ENCODE data around the gene STRN.
"Not testable (repeated sequence)": the region's sequence is repeated elsewhere in the genome, so short reads cannot be mapped to it uniquely, and the experiment has no call there.

The STRN gene

GRCh38 chr2:36960773-36961172 lies 5.6 kb downstream of the STRN start:
- no peak for DNase-seq

GRCh38 chr2:36960005-36960675 lies 6.2 kb downstream of the STRN start:
- no peak for DNase-seq

- no peak for DNase-seq
These were observed 11.2 kb downstream of the STRN start for GRCh38 chr2:36954977-36955607.

GRCh38 chr2:36952748-36953197 lies 13.6 kb downstream of the STRN start:
- no peak for DNase-seq

- DNase-seq, result no peak
These were observed 14.8 kb downstream of the STRN start for GRCh38 chr2:36951574-36951973.

GRCh38 chr2:36951027-36951518 lies 15.3 kb downstream of the STRN start:
- no peak for DNase-seq

GRCh38 chr2:36949845-36950244 lies 16.5 kb downstream of the STRN start:
- DNase-seq, result no peak

GRCh38 chr2:36945240-36945639 lies 21.1 kb downstream of the STRN start:
- not testable (repeated sequence) for DNase-seq

DNA sequence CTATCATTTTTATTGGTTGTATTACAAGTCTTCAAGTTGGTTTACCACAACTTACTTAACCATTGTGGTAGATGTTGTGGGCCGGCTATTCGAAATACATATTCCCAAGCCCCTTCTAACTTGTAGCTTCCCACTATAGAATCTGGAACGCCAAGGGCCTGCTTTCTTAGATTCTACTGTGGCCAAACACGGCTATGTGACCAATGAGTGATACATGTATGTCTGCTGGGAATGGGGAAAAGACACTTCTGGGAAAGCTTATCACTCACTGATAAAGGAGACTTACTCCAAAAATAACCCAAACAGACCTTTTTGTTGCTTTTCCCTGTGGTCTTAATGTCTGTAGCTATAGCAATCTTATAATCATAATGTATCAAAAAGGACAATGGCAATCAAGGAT lies 24.5 kb downstream of the STRN start:
- DNase-seq, result no peak

GRCh38 chr2:36936526-36936925 lies 29.8 kb downstream of the STRN start:
- not testable (repeated sequence) for DNase-seq

GRCh38 chr2:36931688-36932087 lies 34.6 kb downstream of the STRN start:
- not testable (repeated sequence) for DNase-seq

GRCh38 chr2:36930787-36931410 lies 35.4 kb downstream of the STRN start:
- DNase-seq, result not testable (repeated sequence)

DNA sequence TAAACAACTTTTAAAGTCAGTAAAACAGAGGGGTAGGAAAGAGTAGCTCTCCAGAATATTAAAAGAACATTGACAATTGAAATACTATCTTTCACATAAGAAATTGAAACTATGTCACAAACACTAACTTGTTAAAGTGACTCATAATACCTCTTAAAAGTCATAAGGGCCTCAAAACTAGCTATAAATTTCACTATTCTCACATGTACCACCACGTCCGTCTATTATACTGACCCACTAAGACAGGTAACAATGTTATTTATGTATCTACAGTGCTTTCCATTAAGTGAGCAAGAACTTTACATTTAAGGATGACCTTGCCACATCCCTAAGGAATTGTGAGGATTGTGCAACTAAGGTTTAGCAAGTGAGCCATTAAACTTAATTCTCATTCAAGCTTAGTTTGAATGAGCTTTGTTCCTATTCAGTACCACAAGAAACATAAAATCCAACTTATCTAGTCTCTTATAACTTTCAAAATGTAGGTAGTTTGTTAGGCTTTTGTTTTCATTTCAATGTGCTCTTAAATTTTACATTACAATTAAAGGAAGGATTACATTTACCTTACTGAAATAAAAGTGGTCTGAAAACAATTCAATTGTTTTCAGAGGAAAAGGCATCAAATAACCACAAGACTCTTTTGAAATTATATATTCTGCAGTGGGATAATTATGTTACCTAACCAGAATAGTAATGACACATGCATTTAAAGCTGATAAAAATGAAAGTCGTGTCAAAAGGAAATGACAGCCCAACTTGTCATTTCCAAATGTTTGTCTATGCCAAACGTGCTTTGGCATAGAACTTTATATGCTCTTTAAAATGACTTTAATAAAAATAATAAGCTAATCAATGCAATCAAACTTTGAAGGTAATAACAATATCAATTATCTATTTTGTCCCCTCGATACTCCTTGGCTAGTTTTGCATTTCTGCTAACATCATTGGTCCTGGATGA lies 39.9 kb downstream of the STRN start:
- DNase-seq, result not testable (repeated sequence)

GRCh38 chr2:36922629-36923028 lies 43.7 kb downstream of the STRN start:
- DNase-seq, result not testable (repeated sequence)

DNA sequence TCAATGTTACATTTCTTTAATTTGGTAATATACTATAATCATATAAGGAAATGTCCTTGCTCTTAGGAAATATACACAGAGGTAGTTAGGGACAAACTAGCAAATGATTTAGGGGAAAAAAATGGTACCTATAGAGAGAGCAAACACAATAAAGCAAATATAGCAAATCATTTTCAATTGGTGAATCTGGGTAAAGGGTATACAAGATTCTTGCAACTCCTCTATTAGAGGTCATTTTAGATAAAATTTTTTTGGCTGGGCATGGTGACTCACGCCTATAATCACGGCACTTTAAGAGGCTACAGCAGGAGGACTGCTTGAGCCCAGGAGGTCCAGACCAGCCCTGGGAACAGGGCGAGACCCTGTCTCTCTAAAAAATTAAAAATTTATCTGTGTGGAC lies 44.4 kb downstream of the STRN start:
- no peak for DNase-seq

- no peak for DNase-seq
These were observed 47.1 kb downstream of the STRN start for GRCh38 chr2:36919041-36919837.

- DNase-seq, result no peak
These were observed 48.0 kb downstream of the STRN start for GRCh38 chr2:36918307-36918706.

DNA sequence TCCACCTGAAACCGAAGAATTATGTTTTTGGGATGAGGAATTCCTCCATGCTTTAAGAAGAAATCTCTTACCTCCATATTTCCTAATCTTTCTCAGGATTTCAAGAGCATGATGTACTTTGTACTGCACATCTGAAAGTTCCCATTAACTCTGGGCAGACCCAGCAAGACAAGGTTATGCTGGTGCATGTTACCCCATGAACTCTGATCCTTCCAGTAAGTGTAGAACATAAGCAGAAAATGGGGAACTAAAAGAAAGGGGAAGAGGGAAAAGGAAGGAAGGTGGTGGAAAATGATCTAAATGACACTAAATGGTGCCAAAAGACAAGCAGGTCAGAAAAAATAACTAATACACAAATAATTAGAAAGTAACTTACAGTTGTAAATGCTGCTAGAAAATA lies 50.7 kb downstream of the STRN start:
- no peak for DNase-seq

DNA sequence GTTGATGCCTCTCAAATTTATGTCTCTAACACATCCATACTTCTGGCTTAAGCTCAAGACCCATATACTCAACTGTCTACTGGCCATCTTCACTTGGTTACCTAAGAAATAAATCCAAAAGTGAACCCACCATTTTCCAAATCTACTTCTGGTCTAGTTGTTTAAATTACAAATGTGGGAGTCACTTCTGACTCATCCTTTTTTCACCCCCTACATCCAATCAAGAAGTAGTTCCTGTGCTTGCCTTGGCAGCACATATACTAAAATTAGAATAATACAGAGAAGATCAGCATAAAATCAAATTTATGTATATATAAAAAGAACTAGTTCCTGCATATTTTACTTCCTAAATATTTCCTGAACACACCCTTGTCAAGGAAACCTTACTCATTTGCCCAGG lies 53.6 kb downstream of the STRN start:
- no peak for DNase-seq

DNA sequence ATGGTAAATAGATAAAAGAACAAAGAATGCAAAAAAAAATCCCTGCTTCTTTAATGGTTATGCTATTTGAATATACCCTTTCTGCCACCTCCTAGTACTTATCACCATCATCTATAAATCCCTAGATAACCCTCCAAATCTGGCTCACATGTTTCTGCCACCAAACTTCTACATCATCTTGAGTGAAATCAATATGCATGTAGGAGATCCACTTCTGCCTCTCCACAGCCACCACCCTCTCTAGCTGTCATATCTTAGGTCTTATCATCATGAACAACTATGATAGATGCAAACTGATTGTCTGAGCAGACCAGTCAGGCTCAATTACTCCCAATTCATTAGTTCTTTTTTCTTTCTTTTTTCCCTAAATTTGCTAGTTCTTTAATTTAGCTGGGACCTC lies 55.3 kb downstream of the STRN start:
- DNase-seq, result no peak

DNA sequence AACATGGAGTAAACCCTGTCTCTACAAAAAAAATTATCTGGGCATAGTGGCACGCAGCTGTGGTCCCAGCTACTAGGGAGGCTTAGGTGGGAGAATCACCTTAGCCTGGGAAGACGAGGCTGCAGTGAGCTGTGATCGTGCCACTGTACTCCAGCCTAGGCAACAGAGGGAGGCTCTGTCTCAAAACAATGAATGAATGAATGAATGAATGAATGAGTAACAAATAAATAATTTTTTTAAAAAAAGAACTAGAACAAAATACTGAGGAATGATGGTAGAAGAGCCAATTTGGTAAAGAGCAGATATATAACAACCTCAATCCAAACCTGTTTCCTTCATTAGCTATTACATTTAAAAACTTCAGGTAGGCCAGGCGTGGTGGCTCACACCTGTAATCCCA lies 60.1 kb downstream of the STRN start:
- no peak for DNase-seq

- DNase-seq, result no peak
These were observed 61.7 kb downstream of the STRN start for GRCh38 chr2:36904636-36905035.
